Naive thymus-derived CD8-positive, alpha-beta T cell (primary cell): Measurements from ENCODE around the gene LAP3. TPM values are rescaled to one million over a fixed set of nuclear protein-coding genes. Genes with fewer than 3 reads are reported as not detected.
"Not testable (repeated sequence)": the region's sequence is repeated elsewhere in the genome, so short reads cannot be mapped to it uniquely, and the experiment has no call there.

ENCODE experiments used
- ATAC-seq, 2 donors: fragments of 150-1000 bp; cut with Tn5 transposase in 1 of 2; sonication (Bioruptor Pico), chemical (Tn5 transposase) in 1 of 2; 1 replicate in 1 of 2; 2 replicates in 1 of 2; pipeline ENCODE4 v1.10.0; 2021; ENCODE audit warnings: mild to moderate bottlenecking in 2 of 2, moderate library complexity in 2 of 2
- POLR2A ChIA-PET: fragments of 350-600 bp; sonication (Branson Sonifier 250); formaldehyde crosslinking; loops from one replicate; lab custom pipeline; 2021; ENCODE audit warnings: antibody characterized with exemption; lab: Charles Lee
- DNase-seq, 10 donors: peaks; one replicate each; pipeline versions ENCODE4 v3.0.0 to v3.0.0-alpha.2; 2020 to 2022
- H3K27ac Mint-ChIP-seq, 10 donors: one replicate each; pipeline ENCODE4 v1.8.0; 2020 to 2022; ENCODE audit warnings: mild to moderate bottlenecking in 10 of 10, mixed read lengths in 10 of 10, moderate library complexity in 4 of 10, inconsistent platforms in 1 of 10
- H3K27me3 Mint-ChIP-seq, 5 donors: one replicate each; pipeline ENCODE4 v1.8.0; 2021 to 2022; ENCODE audit warnings: mixed read lengths in 5 of 5
- H3K36me3 Mint-ChIP-seq, 3 donors: one replicate each; pipeline ENCODE4 v1.8.0; 2020 to 2022; ENCODE audit warnings: mixed read lengths in 3 of 3, mild to moderate bottlenecking in 2 of 3, inconsistent platforms in 1 of 3
- H3K4me1 Mint-ChIP-seq, 4 donors: one replicate each; pipeline ENCODE4 v1.8.0; 2021 to 2022; ENCODE audit warnings: mixed read lengths in 4 of 4
- H3K4me3 Mint-ChIP-seq, 10 donors: one replicate each; pipeline ENCODE4 v1.8.0; 2020 to 2022; ENCODE audit warnings: mild to moderate bottlenecking in 10 of 10, mixed read lengths in 10 of 10, moderate library complexity in 6 of 10, inconsistent platforms in 1 of 10
- H3K9me3 Mint-ChIP-seq, 9 donors: one replicate each; pipeline ENCODE4 v1.8.0; 2020 to 2022; ENCODE audit warnings: mixed read lengths in 9 of 9, mild to moderate bottlenecking in 3 of 9, inconsistent platforms in 1 of 9, moderate library complexity in 1 of 9
- polyA plus RNA-seq, 3 donors: library from polyadenylated mRNA; unstranded; fragments of 300-500 nt; fragmentation: Illumina TruSeq; gene quantifications; one replicate each; pipeline ENCODE4 v1.2.3, GENCODE V29; 2021
- total RNA-seq, 8 experiments: library from RNA in 2 of 8; stranded (reverse) in 2 of 8; gene quantifications; one replicate each; pipeline ENCODE4 v1.2.3 and lab custom pipeline; 2021 to 2026

Gene LAP3
- 10 to 100 TPM; 29.2 to 30.3 TPM for total RNA-seq
- 10 to 100 TPM; 37.3 to 44.7 (median 42.0) TPM for polyA plus RNA-seq
- 34.8 to 122 (median 66.1) reads per million in 6 experiments for total RNA-seq (lab: John Stamatoyannopoulos, UW)

DNA sequence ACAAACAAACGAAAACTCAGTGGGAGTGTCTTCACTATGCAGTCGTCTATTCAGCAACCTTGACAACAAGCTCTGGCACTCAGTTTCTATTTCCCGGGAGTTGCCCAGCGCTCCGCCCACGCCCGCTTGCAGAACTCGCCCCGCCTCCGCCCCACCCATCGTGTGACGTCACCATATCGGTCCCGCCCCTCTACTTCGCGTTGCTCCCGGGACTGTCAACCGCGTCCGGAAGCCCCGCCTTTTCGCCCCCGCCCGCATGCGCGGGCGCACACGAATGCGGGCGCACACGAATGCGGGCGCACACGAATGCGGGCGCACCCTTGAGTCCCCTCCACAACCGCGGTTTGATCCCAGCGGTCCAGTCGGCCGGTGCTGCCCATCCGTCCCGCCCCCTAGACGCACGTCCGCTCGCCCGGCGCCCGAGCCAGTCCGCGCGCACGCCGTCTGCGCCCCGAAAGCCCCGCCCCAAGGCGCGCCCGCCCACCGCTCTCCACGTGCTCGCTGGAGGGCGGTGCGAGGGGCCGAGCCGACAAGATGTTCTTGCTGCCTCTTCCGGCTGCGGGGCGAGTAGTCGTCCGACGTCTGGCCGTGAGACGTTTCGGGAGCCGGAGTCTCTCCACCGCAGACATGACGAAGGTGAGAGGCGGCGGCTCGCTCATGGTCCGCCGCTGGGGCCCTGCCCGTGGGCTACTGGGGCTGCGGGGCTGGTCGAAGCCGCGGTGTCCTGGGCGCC lies at the start of gene LAP3:
Gene LAP3 (plus strand): TSS at position 267 of the 733 bp plus-strand sequence. CDS start 268 bp downstream, at position 535.
- peaks cover 0 to 20% (median 2%) of the 10 kb centered on the region in 3 donors for H3K36me3 Mint-ChIP-seq
- peak within 1 kb of the TSS; percentile 94 to 100 (median 98) for H3K27ac Mint-ChIP-seq
- DNase-seq (peak; percentile 97 to 100 (median 99)), ATAC-seq (peak; percentile 86 to 89)
- POLR2A ChIA-PET = interaction anchor here (0.6 to 3.0 kb wide), 3 partner anchors 37 to 365 kb away, joined by 3 to 22 read pairs (median 4); partner anchors contain the start of genes DCAF16, MED28 and NCAPG
- H3K4me1 Mint-ChIP-seq = peaks cover 14 to 35% (median 28%) of the 10 kb centered on the region in 4 donors
- peaks cover 0 to 2% (median 0%) of the 10 kb centered on the region in 9 donors for H3K9me3 Mint-ChIP-seq
- peak within 1 kb of the TSS; percentile 87 to 97 (median 92) for H3K4me3 Mint-ChIP-seq
- H3K27me3 Mint-ChIP-seq = no peaks in the 10 kb centered on the region

DNA sequence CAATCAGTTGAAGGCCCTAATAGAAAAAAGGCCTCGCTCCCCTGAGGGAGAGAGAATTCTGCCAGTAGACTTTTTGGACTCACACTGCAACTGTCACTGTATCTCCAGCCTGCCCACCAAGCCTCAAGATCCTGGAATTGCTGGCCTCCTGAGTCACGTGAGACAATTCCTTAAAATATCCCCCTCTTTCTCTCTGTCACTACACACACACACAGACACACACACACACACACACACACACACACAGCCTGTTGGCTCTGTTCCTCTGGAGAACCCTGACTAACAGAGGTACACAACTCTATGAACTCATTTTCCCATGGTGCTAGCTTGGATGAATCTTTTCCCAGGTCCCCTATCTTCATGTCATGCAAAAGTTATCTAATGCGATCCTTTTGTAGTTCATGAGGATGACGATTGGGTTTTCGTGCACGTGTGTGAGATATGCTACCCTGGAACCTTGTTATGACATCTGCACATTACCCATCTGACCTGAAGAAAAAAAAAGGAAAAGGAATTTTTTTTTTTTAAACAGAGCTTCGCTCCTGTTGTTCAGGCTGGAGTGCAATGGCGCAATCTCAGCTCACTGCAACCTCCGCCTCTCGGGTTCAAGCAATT lies 48.3 kb upstream of the LAP3 start:
- Mint-ChIP-seq H3K27ac (no peak overlapping the region), H3K27me3 (peaks cover 11 to 33% (median 19%) of the 10 kb centered on the region in 5 donors), H3K9me3 (no peaks in the 10 kb centered on the region), H3K4me1 (no peaks in the 10 kb centered on the region), H3K36me3 (no peaks in the 10 kb centered on the region), H3K4me3 (no peak overlapping the region)
- POLR2A ChIA-PET = no interaction called here
- ATAC-seq (no peak), DNase-seq (no peak)

DNA sequence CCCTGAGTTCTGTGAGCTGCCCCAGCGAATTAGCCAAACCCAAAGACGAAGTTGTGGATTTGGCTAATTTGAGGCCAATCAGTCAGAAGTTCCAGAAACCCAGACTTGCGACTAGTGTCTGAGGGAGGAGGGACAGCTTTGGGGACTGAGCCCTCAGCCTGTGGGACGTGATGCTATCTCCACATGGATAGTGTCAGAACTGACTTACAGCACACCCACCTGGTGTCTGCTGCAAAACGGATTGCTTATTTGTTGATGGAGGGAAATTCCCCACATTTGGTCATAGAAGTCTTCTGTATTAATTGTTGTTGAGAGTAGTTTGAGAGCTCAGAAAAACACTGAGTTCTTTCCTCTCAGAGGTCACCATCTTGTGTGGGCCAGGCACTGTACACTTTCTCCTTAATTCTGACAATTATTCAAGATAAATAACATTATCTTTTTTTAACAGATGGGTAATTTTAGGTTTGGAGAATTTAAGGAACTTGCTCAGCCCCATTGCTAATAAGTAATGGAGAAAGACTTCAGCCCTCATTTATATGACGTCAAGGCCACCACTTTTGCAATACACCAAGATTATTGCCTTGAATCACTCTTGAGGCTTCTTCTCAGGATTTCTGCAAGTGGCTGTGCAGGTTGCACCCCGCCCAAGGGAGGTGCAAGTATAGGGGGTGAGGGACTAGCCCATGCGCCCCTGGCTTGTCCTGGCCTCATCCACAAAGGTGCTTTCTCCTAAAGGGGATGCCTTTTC lies 45.3 kb upstream of the LAP3 start:
- no peaks in the 10 kb centered on the region for H3K36me3 Mint-ChIP-seq
- no peak for ATAC-seq
- POLR2A ChIA-PET = no interaction called here
- DNase-seq = no peak
- no peaks in the 10 kb centered on the region for H3K9me3 Mint-ChIP-seq
- H3K27me3 Mint-ChIP-seq = peaks cover 9 to 22% (median 15%) of the 10 kb centered on the region in 5 donors
- H3K4me3 Mint-ChIP-seq = no peak overlapping the region
- no peak overlapping the region for H3K27ac Mint-ChIP-seq
- peaks cover 0 to 2% (median 0%) of the 10 kb centered on the region in 4 donors for H3K4me1 Mint-ChIP-seq

DNA sequence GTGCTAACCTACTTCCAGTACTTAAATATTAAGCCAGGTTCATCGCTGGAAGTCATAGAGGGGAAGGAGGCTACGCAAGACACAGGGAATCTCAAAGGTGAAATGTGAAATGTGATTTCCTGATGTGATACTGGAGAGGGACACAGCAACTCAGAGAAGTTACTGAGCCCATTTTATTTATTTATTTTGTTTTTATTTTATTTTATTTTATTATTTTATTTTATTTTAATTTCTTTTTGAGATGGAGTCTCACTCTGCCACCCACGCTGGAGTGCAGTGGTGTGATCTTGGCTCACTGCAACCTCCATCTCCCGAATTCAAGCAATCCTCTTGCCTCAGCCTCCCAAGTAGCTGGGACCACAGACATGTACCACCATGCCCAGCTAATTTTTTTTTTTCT lies 42.3 kb upstream of the LAP3 start:
- POLR2A ChIA-PET = no interaction called here
- ATAC-seq (no peak), DNase-seq (no peak)
- H3K27ac Mint-ChIP-seq = no peak overlapping the region
- no peaks in the 10 kb centered on the region for H3K9me3 Mint-ChIP-seq
- no peak overlapping the region for H3K4me3 Mint-ChIP-seq
- H3K27me3 Mint-ChIP-seq = peaks cover 0 to 5% (median under 1%) of the 10 kb centered on the region in 5 donors
- H3K36me3 Mint-ChIP-seq = no peaks in the 10 kb centered on the region
- H3K4me1 Mint-ChIP-seq = peaks cover 0 to 2% (median 0%) of the 10 kb centered on the region in 4 donors

DNA sequence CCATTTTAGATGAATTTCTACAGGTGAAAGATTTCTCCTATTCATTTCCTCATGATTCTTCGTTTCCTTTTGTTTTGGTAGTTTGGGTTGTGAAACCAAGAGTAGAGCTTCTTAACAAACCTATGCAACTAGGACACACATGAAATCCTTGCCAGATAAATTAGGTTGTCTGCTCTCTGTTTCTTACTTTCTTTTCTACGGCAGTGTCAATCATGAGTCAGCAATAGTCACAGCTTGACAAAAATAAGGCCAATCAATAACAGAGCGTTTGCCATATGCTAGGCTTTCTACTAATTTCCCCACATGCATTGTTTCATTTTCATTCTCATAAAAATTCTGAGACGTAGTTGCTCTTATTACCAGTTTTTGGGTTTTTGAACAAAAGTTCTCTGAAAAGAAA lies 41.8 kb upstream of the LAP3 start:
- no peaks in the 10 kb centered on the region for H3K9me3 Mint-ChIP-seq
- peaks cover 0 to 2% (median 0%) of the 10 kb centered on the region in 4 donors for H3K4me1 Mint-ChIP-seq
- H3K36me3 Mint-ChIP-seq = no peaks in the 10 kb centered on the region
- peaks cover 1 to 6% (median 5%) of the 10 kb centered on the region in 5 donors for H3K27me3 Mint-ChIP-seq
- ATAC-seq (no peak), DNase-seq (no peak)
- no peak overlapping the region for H3K4me3 Mint-ChIP-seq
- no peak overlapping the region for H3K27ac Mint-ChIP-seq
- POLR2A ChIA-PET = no interaction called here

DNA sequence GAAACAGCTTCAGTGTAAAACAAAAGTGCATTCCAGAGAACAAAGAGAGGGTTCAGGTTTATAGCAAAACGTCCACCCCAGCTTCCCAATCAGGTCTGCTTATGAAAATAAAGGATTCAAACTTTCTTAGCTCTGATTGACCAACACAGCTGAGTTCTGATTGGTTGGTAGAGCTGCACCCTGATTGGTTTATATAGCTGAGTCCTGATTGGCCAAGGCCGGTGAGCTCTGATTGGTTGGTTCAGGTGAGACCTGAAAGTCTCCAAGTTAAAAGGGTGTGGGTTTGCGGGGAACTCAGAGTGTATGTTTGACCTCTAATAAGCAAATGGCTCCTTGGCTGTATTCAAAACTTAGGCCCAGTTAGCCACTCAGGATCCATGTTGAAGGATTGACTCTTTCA lies 41.1 kb upstream of the LAP3 start:
- Mint-ChIP-seq H3K27ac (no peak overlapping the region), H3K4me3 (no peak overlapping the region), H3K9me3 (no peaks in the 10 kb centered on the region), H3K4me1 (peaks cover 0 to 2% (median 0%) of the 10 kb centered on the region in 4 donors), H3K27me3 (peaks cover 1 to 6% (median 4%) of the 10 kb centered on the region in 5 donors), H3K36me3 (no peaks in the 10 kb centered on the region)
- ATAC-seq = no peak
- no peak for DNase-seq
- POLR2A ChIA-PET = no interaction called here

DNA sequence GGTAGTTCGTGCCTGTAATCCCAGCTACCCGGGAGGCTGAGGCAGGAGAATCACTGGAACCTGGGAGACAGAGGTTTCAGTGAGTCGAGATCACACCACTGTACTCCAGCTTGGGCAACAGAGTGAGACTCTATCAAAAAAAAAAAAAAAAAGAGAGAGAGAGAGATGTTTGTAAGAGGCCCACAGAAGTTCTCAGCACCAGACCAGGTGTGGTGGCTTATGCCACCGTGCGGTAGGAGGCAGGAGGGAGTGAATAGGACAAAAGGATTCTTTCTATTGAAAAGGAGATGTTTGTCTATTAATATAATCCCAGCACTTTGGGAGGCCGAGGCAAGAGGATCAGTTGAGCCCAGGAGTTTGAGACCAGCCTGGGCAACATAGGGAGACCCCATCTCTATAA lies 39.9 kb upstream of the LAP3 start:
- POLR2A ChIA-PET, H3K36me3 Mint-ChIP-seq, H3K4me1 Mint-ChIP-seq, ATAC-seq, H3K27ac Mint-ChIP-seq, DNase-seq, H3K4me3 Mint-ChIP-seq, H3K9me3 Mint-ChIP-seq, H3K27me3 Mint-ChIP-seq: not testable (repeated sequence)

DNA sequence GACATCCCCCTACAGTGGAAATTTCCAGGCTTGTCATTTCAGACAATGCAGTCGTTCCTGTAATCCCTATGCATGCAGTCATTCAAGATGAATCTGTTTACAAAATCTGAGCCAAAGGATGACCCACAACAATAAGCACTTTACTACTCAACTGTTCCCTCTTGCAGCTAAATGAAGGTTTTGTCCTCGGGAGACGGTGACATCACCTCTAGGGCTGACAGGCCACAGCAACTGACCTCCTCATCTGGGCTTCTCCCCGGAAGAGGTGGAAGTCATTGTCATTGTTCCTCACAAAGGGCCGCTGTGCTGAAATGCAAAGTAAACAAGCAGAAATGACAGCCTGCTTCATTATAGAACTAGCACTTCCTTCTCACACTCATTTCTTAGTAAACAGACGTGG lies 32.8 kb upstream of the LAP3 start:
- Mint-ChIP-seq H3K27ac (no peak overlapping the region), H3K4me1 (peaks cover 0 to 3% (median 1%) of the 10 kb centered on the region in 4 donors), H3K9me3 (no peaks in the 10 kb centered on the region), H3K36me3 (no peaks in the 10 kb centered on the region), H3K4me3 (no peak overlapping the region), H3K27me3 (peaks cover 7 to 16% (median 10%) of the 10 kb centered on the region in 5 donors)
- no peak for ATAC-seq
- POLR2A ChIA-PET = no interaction called here
- no peak for DNase-seq

DNA sequence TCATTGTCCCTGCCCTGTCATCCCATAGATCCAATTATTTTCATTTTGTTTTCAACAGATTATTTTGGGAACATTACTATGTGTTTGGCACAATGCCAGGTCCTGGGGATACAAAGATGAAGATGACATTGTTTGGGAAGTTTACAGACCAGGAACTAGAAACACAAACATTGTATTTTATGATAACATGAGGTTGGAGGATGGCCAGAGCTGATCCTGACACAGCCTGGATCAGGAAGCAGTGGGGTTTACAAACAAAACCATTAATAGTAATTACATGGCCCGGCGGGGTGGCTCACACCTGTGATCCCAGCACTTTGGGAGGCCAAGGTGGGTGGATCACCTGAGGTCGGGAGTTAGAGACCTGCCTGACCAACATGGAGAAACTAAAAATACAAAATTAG lies 32.2 kb upstream of the LAP3 start:
- H3K27ac Mint-ChIP-seq = peak overlapping the region in 1 of 10 donors; percentile 18
- no peak for DNase-seq
- H3K27me3 Mint-ChIP-seq = peaks cover 7 to 16% (median 10%) of the 10 kb centered on the region in 5 donors
- no peak for ATAC-seq
- H3K9me3 Mint-ChIP-seq = no peaks in the 10 kb centered on the region
- POLR2A ChIA-PET = no interaction called here
- H3K4me1 Mint-ChIP-seq = peaks cover 0 to 6% (median 1%) of the 10 kb centered on the region in 4 donors
- no peaks in the 10 kb centered on the region for H3K36me3 Mint-ChIP-seq
- no peak overlapping the region for H3K4me3 Mint-ChIP-seq

DNA sequence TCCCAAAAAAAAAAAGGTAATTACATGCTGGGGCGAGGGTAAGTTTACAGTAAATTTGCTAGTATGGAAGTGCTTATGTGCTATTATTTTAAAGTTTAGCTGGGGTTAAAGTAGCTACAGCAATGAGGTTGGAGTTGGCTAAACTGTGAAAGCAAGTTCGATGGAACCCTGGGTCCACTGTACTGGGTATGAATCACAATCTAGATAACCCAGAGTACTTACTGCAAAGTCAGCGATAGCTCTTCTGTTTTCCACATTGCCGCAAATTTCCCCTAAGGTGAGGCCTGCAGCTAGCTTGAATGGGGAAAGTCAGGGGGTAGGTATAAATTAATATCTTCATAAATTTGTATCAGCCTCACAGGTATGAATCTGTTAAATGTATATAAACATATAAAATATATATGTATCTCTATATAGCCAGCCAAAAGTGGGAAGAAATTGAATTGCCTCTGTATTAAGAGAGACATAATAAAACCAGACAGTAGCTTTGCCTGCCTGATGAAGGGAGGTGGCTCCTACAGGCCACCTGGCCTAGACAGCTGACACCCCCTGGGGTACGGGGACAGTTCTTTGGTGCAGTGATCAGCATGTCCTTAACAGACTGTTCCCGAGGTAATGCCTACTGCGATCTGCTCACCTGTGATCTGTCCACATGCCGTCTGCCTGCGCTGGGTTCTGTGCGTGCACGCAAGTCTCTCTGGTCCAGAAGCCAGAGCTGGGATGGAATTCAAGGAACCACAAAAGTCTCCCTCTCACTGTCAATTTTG lies 31.4 kb upstream of the LAP3 start:
- peak overlapping the region in 1 of 10 donors; percentile 18 for H3K27ac Mint-ChIP-seq
- POLR2A ChIA-PET = no interaction called here
- DNase-seq = no peak

DNA sequence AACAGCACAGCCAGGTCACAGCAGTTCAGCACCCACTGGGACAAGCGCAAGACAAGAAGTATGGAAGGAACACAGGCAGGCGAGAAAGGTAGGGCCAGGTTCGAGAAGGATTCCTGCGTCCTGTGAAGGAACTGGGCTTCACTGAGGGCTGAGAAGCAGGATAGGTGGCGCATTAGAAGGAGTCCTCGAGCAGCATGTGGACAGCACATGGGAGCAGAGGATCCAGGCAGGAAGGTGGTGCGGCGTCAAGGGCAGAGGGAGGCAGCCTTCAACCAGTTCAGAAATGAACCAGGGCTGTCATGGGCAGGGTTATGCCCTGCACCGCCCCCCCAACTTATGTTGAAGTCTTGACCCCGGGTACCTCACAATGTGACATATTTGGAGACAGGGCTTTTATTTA lies 30.8 kb upstream of the LAP3 start:
- no peak for DNase-seq
- Mint-ChIP-seq H3K36me3 (no peaks in the 10 kb centered on the region), H3K4me3 (no peak overlapping the region), H3K27ac (no peak overlapping the region), H3K4me1 (peaks cover 0 to 6% (median 1%) of the 10 kb centered on the region in 4 donors), H3K27me3 (peaks cover 6 to 17% (median 9%) of the 10 kb centered on the region in 5 donors), H3K9me3 (no peaks in the 10 kb centered on the region)
- no peak for ATAC-seq
- POLR2A ChIA-PET = no interaction called here

More for the DNA sequence above, 31.4 kb upstream of the LAP3 start:
- no peak for ATAC-seq
- Mint-ChIP-seq H3K9me3 (no peaks in the 10 kb centered on the region), H3K4me3 (no peak overlapping the region), H3K27me3 (peaks cover 6 to 18% (median 10%) of the 10 kb centered on the region in 5 donors), H3K4me1 (peaks cover 0 to 6% (median 1%) of the 10 kb centered on the region in 4 donors), H3K36me3 (no peaks in the 10 kb centered on the region)

DNA sequence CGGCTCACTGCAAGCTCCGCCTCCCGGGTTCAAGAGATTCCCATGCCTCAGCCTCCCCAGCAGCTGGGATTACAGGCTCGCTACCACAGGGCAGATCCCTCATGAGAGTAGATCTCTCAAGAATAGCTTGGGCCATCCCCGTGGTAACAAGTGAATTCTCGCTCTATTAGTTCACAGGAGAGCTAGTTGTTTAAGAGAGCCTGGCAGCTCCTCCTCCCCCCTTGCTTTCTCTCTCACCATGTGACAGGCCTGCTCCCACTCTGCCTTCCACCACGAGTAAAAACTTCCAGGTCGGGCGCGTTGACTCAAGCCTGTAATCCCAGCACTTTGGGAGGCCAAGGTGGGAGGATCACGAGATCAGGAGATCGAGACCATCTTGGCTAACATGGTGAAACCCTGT lies 30.3 kb upstream of the LAP3 start:
- POLR2A ChIA-PET = no interaction called here
- H3K4me1 Mint-ChIP-seq = peaks cover 0 to 6% (median 1%) of the 10 kb centered on the region in 4 donors

More for the DNA sequence above, 30.3 kb upstream of the LAP3 start:
- H3K4me3 Mint-ChIP-seq = no peak overlapping the region
- H3K36me3 Mint-ChIP-seq = no peaks in the 10 kb centered on the region
- ATAC-seq (no peak), DNase-seq (no peak)
- peaks cover 6 to 15% (median 8%) of the 10 kb centered on the region in 5 donors for H3K27me3 Mint-ChIP-seq
- H3K27ac Mint-ChIP-seq = no peak overlapping the region
- no peaks in the 10 kb centered on the region for H3K9me3 Mint-ChIP-seq
